Right lobe of liver (tissue), 6 donors: Measurements from ENCODE around the gene UTF1. TPM values are rescaled to one million over a fixed set of nuclear protein-coding genes. Genes with fewer than 3 reads are reported as not detected.

Experiments used
- ATAC-seq, 4 donors: fragments of 200-7000 bp; cut with Tn5 transposase; one replicate each; pipeline ENCODE4 v1.9.1; 2020; ENCODE audit warnings: mild to moderate bottlenecking in 4 of 4, moderate library complexity in 4 of 4
- DNase-seq, 3 donors: peaks; one replicate each; pipeline ENCODE4 v3.0.0-alpha.2; 2020
- H3K27ac ChIP-seq, 3 donors: fragments of 200-600 bp; one replicate each; pipeline ENCODE4 v1.8.0; 2022
- H3K27me3 ChIP-seq, 2 donors: fragments of 200-600 bp; one replicate each; pipeline ENCODE4 v1.8.0; 2022
- H3K36me3 ChIP-seq, 4 donors: fragments of 200-600 bp; sonication (generic) in 1 of 4; one replicate each; pipeline versions ENCODE4 v1.5.1 to v1.8.0; 2017 to 2022; ENCODE audit warnings: control low read depth in 1 of 4
- H3K4me1 ChIP-seq, 4 donors: fragments of 200-600 bp; sonication (generic) in 1 of 4; one replicate each; pipeline versions ENCODE4 v1.5.1 to v1.8.0; 2017 to 2022; ENCODE audit warnings: control low read depth in 1 of 4
- H3K4me3 ChIP-seq, 3 donors: fragments of 200-600 bp; one replicate each; pipeline ENCODE4 v1.8.0; 2022
- H3K9me3 ChIP-seq, 4 donors: fragments of 200-600 bp; sonication (generic) in 1 of 4; one replicate each; pipeline versions ENCODE4 v1.5.1 to v1.8.0; 2017 to 2022; ENCODE audit warnings: control low read depth in 1 of 4
- POLR2A ChIP-seq: fragments of 450-650 bp; IDR thresholded peaks from one replicate; pipeline ENCODE4 v1.6.1; 2017; ENCODE audit warnings: antibody characterized with exemption, mild to moderate bottlenecking
- WGBS: methylation state at CpG from one replicate; pipeline ENCODE4 v1.1.6; 2018; ENCODE audit warnings: low coverage, low lambda C conversion rate; ENCODE audit not compliant: insufficient coverage; ENCODE audit errors: missing lambda C conversion rate; 5-methylcytosine and 5-hydroxymethylcytosine counted together
- intact Hi-C, 2 donors: fragments of 100-400 bp; cut with DNase I; formaldehyde crosslinking; loops; one replicate each; pipeline versions ENCODE4 v1.11.2 to v1.14.1; 2022
- total RNA-seq, 6 experiments: library from RNA; depleted of rRNA in 2 of 6; stranded (reverse); fragments of >200 nt in 2 of 6; fragmentation: NEBNext Ultra II Directional in 3 of 6; extraction: Animal tissue kit (Norgen Biotek cat#: 25700) in 3 of 6; gene quantifications; one replicate each; pipeline versions ENCODE4 v1.1.0 to v1.2.4, GENCODE V29; 2016 to 2023
- TF ChIP-seq, protein P1 (sequence below), 4 donors: fragments of 200-600 bp in 3 of 4; fragments of 450-650 bp in 1 of 4; IDR thresholded peaks; one replicate each; pipeline versions ENCODE4 v1.5.1 to v1.8.0; 2016 to 2022; ENCODE audit warnings: antibody characterized with exemption in 4 of 4, mild to moderate bottlenecking in 2 of 4
- donor health status: DM: no; HTN: yes; CAD: no.
- donor health status: DM: no; HTN: no; CAD: no.
- donor health status: DM: no; HTN: no; CAD: no.
- donor health status: DM: no; HTN: yes; CAD: no.
- donor health status: DM: no; HTN: yes; CAD: no.

The UTF1 gene
- total RNA-seq, 6 experiments from 2014 or later, result not detected

DNA sequence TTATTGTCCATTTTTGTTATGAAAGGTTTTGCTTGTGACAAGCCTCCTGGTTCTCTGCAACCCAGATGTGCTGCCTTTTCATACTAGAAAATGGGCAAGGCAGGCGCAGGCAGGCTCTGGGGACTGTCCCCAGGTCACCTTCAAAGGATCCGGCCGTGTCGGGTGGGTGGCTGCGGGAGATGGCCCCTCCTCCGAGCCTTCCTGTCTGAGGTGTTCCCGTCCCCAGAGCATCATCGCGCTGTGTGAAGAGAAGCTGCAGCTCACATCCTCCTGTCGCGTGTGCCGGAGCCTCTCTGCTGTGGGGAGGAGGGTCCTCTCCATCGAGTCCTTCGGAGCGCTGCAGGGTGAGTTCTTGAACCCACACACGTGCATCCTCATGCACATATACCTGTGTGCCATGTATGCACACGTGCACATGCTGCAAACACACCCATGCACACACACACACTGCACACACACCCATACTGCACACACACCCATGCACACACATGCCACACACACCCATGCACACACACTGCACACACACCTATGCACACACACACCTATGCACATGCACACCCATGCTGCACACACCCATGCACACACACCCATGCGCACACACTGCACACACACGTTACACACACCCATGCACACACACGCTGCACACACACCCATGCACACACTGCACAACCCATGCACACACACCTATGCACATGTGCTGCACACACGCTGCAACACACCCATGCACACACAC is 46.2 kb upstream of the UTF1 start:
- no peaks in the 10 kb centered on the region for H3K4me1 ChIP-seq
- H3K27me3 ChIP-seq, result no peaks in the 10 kb centered on the region
- H3K27ac ChIP-seq, result no peak overlapping the region
- H3K4me3 ChIP-seq, result no peak overlapping the region
- H3K9me3 ChIP-seq, result no peaks in the 10 kb centered on the region
- ATAC-seq, result no peak
- TF ChIP-seq POLR2A, result no peak
- TF ChIP-seq, protein P1, sequence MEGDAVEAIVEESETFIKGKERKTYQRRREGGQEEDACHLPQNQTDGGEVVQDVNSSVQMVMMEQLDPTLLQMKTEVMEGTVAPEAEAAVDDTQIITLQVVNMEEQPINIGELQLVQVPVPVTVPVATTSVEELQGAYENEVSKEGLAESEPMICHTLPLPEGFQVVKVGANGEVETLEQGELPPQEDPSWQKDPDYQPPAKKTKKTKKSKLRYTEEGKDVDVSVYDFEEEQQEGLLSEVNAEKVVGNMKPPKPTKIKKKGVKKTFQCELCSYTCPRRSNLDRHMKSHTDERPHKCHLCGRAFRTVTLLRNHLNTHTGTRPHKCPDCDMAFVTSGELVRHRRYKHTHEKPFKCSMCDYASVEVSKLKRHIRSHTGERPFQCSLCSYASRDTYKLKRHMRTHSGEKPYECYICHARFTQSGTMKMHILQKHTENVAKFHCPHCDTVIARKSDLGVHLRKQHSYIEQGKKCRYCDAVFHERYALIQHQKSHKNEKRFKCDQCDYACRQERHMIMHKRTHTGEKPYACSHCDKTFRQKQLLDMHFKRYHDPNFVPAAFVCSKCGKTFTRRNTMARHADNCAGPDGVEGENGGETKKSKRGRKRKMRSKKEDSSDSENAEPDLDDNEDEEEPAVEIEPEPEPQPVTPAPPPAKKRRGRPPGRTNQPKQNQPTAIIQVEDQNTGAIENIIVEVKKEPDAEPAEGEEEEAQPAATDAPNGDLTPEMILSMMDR (IDR thresholded peaks at IDR 0.05), result no peak
- no peak for DNase-seq
- intact Hi-C loops, result no loop called here
- WGBS, result 74% methylated on average over 12 of the region's 21 CpGs
- no peaks in the 10 kb centered on the region for H3K36me3 ChIP-seq

GRCh38 chr10:133184591-133185244 is 45.3 kb upstream of the UTF1 start:
- TF ChIP-seq, protein P1 (IDR thresholded peaks at IDR 0.05), result no peak
- TF ChIP-seq POLR2A, result no peak
- H3K36me3 ChIP-seq, result no peaks in the 10 kb centered on the region
- no peaks in the 10 kb centered on the region for H3K9me3 ChIP-seq
- H3K27ac ChIP-seq, result no peak overlapping the region
- ATAC-seq (no peak), DNase-seq (no peak)
- no peak overlapping the region for H3K4me3 ChIP-seq
- H3K4me1 ChIP-seq, result no peaks in the 10 kb centered on the region
- WGBS, result 51% methylated on average over 8 of the region's 23 CpGs
- intact Hi-C loops, result no loop called here
- no peaks in the 10 kb centered on the region for H3K27me3 ChIP-seq

DNA sequence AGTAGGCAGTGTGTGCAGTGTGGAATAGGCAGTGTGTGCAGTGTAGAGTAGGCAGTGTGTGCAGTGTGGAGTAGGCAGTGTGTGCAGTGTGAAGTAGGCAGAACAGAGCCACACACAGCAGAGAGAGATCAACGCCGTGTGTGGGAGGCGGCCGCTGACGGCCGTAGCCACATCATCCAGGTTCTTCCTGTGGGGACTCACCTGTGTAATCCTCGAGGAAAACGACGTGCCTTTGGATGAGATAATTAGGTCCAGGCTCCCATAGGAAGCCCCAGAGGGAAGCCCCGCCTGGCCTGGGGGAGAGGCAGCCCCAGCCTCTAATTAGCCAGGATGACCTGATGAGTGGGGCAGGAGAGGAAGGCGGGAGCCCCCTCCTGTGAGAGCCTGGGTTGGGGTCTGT is 44.6 kb upstream of the UTF1 start:
- ATAC-seq, result no peak

GRCh38 chr10:133185916-133186315 is 44.1 kb upstream of the UTF1 start:
- Histone ChIP-seq H3K4me3 (no peak overlapping the region), H3K36me3 (no peaks in the 10 kb centered on the region), H3K27me3 (no peaks in the 10 kb centered on the region), H3K9me3 (no peaks in the 10 kb centered on the region), H3K4me1 (no peaks in the 10 kb centered on the region), H3K27ac (no peak overlapping the region)
- TF ChIP-seq POLR2A, result no peak
- TF ChIP-seq, protein P1 (IDR thresholded peaks at IDR 0.05), result no peak
- ATAC-seq, result no peak
- intact Hi-C loops, result no loop called here
- no peak for DNase-seq
- no CpG with 5 or more reads among the region's 27 CpGs for WGBS

More for the DNA sequence above, 44.6 kb upstream of the UTF1 start:
- Histone ChIP-seq H3K9me3 (no peaks in the 10 kb centered on the region), H3K27ac (no peak overlapping the region), H3K4me1 (no peaks in the 10 kb centered on the region), H3K4me3 (no peak overlapping the region), H3K27me3 (no peaks in the 10 kb centered on the region), H3K36me3 (no peaks in the 10 kb centered on the region)
- TF ChIP-seq POLR2A, result no peak
- TF ChIP-seq, protein P1 (IDR thresholded peaks at IDR 0.05), result no peak
- intact Hi-C loops, result no loop called here
- WGBS, result 68% methylated on average over 11 of the region's 11 CpGs
- DNase-seq, result no peak
